Right lobe of liver (tissue), 4 donors: ENCODE measurements around the gene MRPL49.
"Not testable (repeated sequence)": the region's sequence is repeated elsewhere in the genome, so short reads cannot be mapped to it uniquely, and the experiment has no call there.

Experiments used
- POLR2A ChIP-seq: fragments of 450-650 bp; IDR thresholded peaks from one replicate; pipeline ENCODE4 v1.6.1; 2017; ENCODE audit warnings: antibody characterized with exemption, mild to moderate bottlenecking
- TF ChIP-seq, protein P1 (sequence below), 4 donors: fragments of 200-600 bp in 3 of 4; fragments of 450-650 bp in 1 of 4; IDR thresholded peaks; one replicate each; pipeline versions ENCODE4 v1.5.1 to v1.8.0; 2016 to 2022; ENCODE audit warnings: antibody characterized with exemption in 4 of 4, mild to moderate bottlenecking in 2 of 4
- donor health status: DM: no; HTN: no; CAD: no.
- donor health status: DM: no; HTN: no; CAD: no.
- donor health status: DM: no; HTN: yes; CAD: no.

DNA sequence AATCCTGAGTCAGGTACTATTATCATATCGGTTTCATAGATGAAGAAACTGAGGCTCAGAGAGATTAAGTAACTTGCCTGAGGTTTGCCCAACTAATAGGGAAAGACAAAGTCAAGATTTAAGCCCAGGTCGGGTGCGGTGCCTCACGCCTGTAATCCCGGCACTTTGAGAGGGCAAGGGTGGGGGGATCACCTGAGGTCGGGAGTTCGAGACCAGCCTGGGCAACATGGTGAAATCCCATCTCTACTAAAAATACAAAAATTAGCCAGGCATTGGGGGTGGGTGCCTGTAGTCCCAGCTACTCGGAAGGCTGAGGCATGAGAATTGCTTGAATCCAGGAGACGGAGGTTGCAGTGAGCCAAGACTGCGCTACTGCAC lies 28.0 kb downstream of the MRPL49 start:
- TF ChIP-seq, protein P1, sequence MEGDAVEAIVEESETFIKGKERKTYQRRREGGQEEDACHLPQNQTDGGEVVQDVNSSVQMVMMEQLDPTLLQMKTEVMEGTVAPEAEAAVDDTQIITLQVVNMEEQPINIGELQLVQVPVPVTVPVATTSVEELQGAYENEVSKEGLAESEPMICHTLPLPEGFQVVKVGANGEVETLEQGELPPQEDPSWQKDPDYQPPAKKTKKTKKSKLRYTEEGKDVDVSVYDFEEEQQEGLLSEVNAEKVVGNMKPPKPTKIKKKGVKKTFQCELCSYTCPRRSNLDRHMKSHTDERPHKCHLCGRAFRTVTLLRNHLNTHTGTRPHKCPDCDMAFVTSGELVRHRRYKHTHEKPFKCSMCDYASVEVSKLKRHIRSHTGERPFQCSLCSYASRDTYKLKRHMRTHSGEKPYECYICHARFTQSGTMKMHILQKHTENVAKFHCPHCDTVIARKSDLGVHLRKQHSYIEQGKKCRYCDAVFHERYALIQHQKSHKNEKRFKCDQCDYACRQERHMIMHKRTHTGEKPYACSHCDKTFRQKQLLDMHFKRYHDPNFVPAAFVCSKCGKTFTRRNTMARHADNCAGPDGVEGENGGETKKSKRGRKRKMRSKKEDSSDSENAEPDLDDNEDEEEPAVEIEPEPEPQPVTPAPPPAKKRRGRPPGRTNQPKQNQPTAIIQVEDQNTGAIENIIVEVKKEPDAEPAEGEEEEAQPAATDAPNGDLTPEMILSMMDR (IDR thresholded peaks at IDR 0.05), result not testable (repeated sequence)
- TF ChIP-seq POLR2A, result not testable (repeated sequence)
